SKM-1 (cell line): ENCODE measurements around the gene LOC101059915.
"Not testable (repeated sequence)": the region's sequence is repeated elsewhere in the genome, so short reads cannot be mapped to it uniquely, and the experiment has no call there.

ENCODE experiments used
- DNase-seq: peaks from one replicate; lab custom pipeline; 2025; ENCODE audit not compliant: unreplicated experiment; lab: John Stamatoyannopoulos, UW

Gene LOC101059915

GRCh38 chrX:71671043-71671780 is 3.9 kb downstream of the LOC101059915 start:
- DNase-seq, result no peak

- DNase-seq, result no peak
Measured at GRCh38 chrX:71671938-71672337, 4.6 kb downstream of the LOC101059915 start.

- DNase-seq, result not testable (repeated sequence)
Measured at GRCh38 chrX:71675636-71676035, 8.3 kb downstream of the LOC101059915 start.

GRCh38 chrX:71676068-71676795 is 8.9 kb downstream of the LOC101059915 start:
- DNase-seq, result not testable (repeated sequence)

- not testable (repeated sequence) for DNase-seq
Measured at GRCh38 chrX:71677195-71677594, 9.8 kb downstream of the LOC101059915 start.

GRCh38 chrX:71679575-71680207 is 12.3 kb downstream of the LOC101059915 start:
- DNase-seq, result no peak

- DNase-seq, result not testable (repeated sequence)
Measured at GRCh38 chrX:71696641-71697465, 29.5 kb downstream of the LOC101059915 start.

GRCh38 chrX:71697466-71698298 is 30.3 kb downstream of the LOC101059915 start:
- DNase-seq, result not testable (repeated sequence)

GRCh38 chrX:71698299-71699022 is 31.1 kb downstream of the LOC101059915 start:
- DNase-seq, result not testable (repeated sequence)

GRCh38 chrX:71699023-71699344 is 31.6 kb downstream of the LOC101059915 start:
- DNase-seq, result not testable (repeated sequence)

GRCh38 chrX:71702853-71703252 is 35.5 kb downstream of the LOC101059915 start:
- not testable (repeated sequence) for DNase-seq

GRCh38 chrX:71714064-71714463 is 46.7 kb downstream of the LOC101059915 start:
- not testable (repeated sequence) for DNase-seq

GRCh38 chrX:71715551-71715950 is 48.2 kb downstream of the LOC101059915 start:
- DNase-seq, result not testable (repeated sequence)

- DNase-seq, result not testable (repeated sequence)
Measured at GRCh38 chrX:71716323-71716722, 49.0 kb downstream of the LOC101059915 start.

- not testable (repeated sequence) for DNase-seq
Measured at GRCh38 chrX:71718185-71718584, 50.8 kb downstream of the LOC101059915 start, which contains the start of gene CXorf49. Gene CXorf49, minus strand, starts transcription at chrX:71718285. Its CDS starts 134 bp downstream, at chrX:71718151.

GRCh38 chrX:71719195-71719594 is 51.8 kb downstream of the LOC101059915 start:
- not testable (repeated sequence) for DNase-seq

- not testable (repeated sequence) for DNase-seq
Measured at GRCh38 chrX:71720289-71720886, 53.0 kb downstream of the LOC101059915 start.
